Inflammatory macrophage (primary cell): ENCODE measurements around the gene SPAG4.
A peak's percentile ranks its signal among the peaks of the same experiment; 100 is the strongest.

Source experiments
- DNase-seq, 2 donors: peaks; one replicate each; pipeline ENCODE4 v3.0.0-alpha.2; 2020 to 2022

SPAG4 gene

DNA sequence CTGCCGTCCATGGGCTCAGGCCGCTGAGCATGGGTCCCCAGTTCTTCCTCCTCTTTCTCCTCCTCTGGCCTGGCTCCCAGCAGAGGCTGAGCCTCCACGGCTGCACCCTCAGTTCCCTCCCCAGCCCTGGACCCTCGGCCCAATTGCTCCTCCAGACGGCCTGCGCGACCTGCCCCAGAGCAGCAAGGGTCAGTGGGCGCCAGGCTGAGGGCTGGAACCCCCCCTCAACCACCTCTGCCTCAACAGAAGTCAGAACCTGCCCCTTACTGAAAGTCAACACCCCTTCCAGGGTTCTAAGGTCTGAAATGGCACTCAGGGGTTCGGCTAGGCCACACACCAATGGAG, 15.9 kb upstream of the SPAG4 start:
- no peak for DNase-seq

DNA sequence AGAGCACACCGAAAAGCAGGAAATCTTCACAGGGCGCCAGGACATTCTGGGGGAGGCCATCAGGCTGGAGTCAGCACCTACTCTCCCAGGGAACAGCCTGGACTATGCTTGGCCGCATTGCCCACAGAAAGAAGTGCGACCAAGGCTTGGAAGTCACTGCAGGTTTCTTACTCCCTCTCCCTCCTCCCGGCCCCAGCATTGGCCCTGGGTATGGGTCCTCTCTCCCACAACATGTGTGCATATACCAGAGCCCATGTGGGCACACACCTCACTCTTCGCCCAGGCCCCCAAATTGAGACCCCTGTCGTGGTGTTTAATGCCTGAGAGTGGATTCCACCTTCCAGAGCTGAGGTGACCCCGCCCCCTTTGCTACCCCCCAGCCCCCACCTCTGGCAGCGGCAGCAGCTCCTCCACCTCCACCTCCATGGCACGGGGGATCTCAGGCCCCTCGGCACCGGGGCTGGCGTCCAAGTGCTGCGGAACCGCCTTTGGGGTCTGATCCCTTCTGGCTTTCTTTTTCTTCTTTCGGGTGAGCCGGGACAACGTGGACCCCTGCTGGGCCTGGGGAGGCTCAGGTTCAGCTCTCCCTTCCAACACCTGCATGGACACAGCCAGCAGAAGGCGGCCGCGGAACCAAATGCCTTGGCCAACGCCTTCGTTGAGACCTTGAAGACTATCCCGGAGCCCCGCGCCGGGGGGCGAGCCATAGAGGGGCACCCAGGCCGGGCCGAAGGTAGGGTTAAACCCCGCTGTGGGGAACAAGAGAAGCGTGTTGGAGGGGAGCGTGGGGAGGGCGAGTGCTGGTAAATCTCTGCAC, 15.2 kb upstream of the SPAG4 start:
- DNase-seq = no peak

DNA sequence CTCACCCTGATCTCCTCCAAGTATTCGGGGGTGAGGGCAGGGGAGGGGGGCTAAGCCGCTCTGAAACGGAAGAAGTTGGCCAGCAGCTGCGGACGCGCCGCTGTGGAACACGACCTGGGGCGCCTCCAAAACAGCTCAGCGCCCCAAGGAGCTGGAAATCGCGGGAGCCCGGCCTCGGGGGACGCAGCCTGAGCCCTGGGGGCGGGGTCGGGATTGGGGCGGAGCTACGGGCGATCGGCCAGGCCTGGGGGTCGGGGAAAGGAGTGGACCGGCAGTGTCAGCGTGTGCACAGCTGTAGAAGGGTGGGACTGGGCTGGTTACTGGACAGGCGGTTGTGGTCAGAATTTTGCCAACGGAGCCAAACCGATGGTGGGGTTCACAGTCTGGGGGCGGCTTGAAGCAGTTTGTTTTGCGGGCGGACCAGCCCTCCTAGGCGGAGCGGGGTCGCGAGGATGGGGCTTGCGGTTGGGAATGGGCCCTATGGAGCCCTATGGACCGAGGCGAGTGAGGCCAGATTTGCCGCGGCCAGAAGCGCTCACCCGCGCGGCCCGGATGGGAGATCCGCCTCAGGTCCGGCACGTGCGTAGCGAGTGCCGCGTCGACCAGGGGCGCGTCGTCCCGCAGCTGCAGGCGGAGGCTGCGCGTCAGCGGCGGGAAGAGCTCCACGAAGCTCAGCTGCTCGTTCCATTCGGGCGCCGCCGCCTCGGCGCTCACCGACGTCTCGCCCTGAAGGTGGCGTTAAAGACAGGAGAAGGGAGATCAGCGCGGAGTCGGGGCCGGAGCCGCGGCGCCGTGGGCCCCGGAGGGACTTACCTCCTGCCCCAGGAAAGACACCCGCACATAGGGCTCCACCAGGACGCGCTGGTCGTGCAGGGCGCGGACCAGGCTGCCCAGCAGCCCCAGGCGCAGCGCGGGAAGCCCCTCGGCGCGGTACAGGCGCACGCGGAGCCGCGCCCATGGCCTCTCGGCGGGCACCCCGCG, 14.3 kb upstream of the SPAG4 start:
- DNase-seq = peak; percentile 64 to 74

DNA sequence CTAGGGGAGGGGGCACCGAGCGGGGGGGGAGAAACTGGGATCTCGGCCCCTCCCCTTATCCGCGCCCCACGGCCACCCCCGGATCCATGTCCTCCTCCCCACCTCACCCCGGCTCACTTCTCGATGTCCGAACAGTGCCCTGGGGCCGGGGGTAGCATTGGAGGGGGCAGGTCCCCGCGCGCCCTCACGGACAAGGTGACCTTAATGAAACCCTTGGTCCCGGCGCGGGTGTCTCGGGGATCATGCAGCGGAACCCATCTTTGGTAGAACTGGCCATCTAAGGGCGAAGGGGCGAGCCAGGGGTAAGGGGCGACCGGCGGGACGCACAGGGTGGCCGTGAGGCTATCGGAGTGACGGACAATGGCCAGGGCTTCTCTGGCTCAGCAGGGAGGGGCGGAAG, 13.6 kb upstream of the SPAG4 start:
- DNase-seq = no peak

DNA sequence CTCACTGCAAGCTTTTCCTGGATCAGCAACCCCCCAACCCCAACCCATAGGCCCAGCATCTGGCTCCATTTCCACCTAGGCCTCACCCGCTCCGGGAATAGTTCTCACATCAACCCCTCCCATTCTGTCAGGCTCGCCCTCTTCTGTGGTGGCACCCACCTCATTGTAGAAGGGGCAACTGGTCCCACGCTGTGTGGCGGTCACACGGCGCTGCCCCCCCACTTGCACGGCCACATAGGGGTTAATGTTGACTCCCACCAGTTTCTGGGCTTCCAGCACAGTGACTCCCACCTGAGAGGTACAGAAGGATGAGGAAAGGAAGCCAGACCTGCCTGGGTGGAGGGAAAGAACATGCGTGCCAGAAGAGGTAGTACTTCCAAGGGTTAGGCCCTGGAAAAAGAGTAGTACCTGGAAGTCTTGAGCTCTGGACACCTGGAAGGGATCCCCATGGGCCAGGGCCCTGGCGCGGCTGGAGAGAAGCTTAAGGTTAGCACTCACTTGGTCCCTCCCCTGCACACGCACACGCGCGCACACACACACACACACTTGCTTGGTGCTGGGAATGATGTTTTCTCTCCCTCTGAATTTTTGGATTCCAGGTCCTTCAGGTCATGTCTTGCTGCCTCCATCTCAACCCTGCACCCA, 12.7 kb upstream of the SPAG4 start:
- no peak for DNase-seq

DNA sequence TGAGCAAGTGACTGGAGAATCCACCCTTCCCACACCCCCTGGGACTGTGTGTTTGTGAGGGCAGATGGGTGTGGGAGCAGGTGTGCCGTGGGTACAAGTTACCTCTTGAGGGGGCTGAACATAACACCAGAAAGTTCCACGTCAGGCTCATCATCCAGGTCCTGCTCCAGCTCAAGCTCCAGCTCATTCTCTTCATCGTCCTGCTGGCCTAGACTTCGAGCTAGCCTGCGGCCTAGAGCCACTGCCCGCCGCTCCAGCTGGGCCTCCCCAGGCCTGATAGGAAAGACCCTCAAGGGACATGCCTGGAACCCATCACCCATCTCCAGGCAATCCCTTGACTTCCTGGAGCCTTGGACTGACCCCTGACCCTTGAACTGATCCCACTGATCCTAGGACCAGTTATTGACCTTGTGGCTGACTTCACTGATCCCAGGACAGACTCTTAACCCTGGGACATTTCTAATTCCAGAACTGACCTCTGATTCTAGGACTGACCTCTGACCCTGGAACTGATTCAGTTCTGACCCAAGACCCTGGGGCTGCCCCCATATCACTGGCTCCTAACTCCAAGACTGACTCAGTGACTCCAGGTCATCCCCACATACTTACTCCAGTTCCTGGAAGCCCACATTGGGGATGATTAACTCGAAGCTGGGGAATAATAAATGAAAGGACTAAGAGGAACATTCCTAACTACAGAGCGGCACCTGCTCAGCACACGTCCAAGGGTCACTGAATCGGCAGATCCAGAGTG, 11.8 kb upstream of the SPAG4 start:
- DNase-seq = no peak

DNA sequence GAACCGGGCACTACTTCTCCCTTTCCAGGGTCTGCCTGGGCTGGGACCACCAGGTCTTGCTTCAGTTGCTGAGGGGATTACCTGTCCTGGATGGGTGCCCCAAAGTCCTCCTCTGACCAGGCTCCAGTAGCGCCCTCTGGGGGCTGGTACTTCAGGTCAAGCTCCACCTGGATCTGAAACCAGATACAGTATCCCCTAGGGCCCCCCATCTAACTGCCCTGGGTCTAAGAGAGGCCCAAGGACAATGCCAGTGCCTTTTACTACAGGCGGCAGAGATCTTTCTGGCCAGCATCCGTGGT, 11.2 kb upstream of the SPAG4 start:
- DNase-seq = no peak

DNA sequence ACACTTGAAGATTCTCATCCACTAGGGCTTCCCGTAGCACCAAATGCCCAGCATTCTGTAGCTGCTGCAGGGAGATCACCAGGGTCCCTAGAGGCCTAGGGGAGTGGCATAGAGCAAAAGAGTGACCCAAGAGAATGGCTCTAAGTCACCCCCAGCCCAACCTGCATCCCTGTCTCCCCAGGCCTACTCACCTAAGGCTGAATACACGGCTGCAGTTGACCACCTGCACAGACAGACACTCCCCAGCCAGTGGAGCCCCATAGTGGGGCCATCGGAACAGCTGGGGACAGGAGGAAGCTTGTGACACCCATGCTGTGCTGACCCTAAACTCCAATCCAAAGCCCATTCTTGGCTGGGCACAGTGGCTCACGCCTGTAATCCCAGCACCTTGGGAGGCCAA, 9.5 kb upstream of the SPAG4 start:
- no peak for DNase-seq

DNA sequence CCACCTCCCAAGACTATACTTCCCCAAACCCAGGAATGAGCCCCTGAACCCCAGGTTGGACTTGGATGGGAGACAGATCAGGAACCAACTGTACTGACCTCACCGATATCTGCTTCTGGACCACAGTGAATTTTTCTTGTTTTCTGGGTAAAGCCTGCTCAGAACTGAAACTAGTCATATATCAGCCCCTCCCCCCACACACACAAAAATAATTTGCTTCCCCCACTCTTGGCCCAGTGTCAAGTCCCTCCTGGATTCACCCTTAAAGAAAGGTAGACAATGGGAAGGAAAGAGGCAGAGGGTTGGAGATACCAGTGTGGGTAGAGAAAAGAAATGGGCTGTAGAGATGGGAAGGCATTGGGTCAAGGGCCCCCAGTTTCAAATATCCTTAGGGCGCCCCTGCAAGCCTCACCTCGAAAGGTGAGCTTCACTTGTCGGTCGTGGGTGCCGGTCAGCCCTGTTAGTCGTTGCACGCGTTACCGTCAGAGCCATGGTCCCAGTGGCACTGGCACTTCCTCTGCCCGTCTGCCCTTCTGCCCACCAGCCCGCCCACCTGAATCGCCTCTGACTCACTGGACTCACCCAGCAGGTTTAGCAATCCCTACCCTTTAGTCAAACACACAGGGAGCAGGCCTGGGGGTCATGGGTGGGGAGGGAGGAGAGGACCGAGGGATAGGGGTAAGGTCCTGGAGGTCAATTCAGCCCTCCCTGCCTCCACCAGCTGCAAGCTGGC, 8.5 kb upstream of the SPAG4 start:
- DNase-seq = peak; percentile 61 to 85

DNA sequence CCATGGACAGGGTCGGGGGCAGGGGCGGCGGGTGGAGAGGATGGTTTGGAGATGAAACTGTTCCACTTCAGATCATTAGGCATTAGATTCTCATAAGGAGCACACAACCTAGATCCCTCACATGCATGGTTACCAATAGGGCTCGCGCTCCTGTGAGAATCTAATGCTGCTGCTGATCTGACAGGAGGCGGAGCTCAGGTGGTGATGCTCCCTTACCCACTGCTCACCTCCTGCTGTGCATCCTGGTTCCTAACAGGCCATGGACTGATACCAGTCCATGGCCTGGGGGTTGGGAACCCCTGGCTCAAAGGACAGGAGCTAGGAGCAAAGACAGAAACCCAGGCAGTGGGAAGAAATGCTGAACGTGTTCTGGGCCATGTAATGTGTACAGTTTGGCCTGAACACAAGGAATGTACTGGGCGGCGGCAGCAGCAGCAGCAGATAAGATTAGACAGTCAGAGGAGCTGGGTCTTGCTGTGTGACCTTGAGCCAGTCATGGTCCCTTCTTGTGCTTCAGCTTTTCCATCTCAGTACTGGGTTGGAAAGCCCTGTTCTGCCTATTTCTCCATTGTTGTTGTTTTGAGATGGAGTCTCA, 4.7 kb upstream of the SPAG4 start:
- DNase-seq = no peak

DNA sequence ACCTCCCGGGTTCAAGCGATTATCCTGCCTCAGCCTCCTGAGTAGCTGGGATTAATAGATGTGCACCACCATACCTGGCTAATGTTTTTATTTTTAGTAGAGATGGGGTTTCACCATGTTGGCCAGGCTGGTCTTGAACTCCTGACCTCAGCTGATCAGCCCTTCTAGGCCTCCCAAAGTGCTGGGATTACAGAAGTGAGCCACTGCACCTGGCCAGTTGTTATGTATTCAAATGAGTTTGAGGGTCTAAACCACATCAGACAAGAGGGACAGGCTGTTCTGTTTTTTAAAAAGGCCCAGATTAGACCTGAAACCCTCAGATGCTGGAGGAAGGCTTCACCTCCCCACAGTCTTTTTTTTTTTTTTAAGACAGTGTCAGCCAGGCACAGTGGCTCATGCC, 4.1 kb upstream of the SPAG4 start:
- no peak for DNase-seq

DNA sequence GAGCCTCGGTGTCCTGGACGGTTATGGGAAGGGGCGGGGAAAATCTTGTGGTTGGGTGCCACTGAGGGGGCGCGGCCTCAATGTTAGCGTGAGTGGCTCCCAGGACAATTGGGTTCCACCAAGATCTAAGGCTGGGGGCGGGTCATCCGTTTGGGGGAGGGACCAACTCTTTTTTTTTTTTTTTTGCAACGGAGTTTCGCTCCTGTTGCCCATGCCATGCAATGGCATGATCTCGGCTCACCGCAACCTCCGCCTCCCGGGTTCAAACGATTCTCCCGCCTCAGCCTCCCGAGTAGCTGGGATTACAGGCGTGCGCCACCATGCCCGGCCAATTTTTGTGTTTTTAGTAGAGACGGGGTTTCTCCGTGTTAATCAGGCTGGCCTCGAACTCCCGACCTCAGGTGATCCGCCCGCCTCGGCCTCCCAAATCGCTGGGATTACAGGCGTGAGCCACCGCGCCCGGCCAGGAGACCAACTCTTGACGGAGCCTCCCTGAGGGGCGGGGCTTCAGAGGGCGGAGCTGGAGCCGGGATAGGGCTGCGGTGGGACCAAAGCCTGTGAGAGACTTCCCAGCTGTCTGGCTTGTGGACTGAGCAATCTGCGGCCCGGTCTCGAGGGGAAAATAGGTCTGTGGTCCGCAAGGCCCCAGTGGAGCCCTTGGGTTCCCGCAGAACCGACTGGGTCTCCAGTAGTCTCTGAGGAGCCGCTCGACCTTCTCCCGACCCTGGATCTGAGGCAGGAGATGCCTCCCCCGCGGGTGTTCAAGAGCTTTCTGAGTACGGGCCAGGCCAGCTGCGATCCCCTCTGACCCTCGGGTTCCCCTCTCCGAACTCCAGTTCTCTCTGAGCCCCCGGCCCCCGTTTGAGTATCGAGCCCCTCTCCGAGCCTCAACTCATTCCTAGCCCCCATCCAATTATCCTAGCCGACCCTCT, 1.1 kb downstream of the SPAG4 start:
- peak; percentile 68 to 74 for DNase-seq

DNA sequence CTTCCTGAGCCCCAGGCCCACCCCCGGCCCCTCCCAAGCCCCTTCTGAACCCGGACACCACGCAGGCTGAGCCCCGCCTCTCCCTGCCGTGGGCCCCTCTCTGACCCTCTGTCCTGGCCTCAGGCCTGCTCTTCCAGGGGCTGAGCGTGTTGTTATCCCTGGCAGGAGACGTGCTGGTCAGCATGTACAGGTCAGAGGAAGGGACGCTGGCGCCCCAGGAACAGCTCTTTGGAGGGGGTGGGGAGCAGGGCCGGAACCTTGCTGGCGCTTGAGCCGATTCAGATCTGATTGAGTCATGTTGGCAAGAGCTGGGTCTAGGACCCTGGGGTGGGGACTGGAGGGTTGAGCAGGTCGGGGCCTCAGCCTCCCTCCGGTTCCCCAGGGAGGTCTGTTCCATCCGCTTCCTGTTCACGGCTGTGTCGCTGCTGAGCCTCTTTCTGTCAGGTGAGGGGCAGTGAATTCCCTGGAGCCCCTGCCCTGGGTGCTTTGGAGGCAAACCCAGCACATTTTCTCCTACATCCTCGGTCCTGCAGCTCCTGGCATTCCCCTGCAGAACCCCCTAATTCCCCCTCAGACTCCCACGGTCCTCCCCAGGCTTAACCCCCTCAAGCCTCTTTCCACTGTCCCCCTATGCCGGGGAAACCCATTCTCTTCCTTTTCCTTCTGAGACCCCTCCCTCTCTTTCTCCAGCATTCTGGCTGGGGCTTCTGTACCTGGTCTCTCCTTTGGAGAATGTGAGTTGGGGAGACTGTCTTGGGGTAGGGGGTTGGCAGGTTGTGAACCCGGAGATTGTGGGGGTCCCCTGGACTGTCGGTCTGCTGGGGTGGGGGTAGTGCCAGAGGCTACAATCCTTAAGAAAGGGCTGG, 2.0 kb downstream of the SPAG4 start:
- DNase-seq = peak in 1 of 2 donors; percentile 8

DNA sequence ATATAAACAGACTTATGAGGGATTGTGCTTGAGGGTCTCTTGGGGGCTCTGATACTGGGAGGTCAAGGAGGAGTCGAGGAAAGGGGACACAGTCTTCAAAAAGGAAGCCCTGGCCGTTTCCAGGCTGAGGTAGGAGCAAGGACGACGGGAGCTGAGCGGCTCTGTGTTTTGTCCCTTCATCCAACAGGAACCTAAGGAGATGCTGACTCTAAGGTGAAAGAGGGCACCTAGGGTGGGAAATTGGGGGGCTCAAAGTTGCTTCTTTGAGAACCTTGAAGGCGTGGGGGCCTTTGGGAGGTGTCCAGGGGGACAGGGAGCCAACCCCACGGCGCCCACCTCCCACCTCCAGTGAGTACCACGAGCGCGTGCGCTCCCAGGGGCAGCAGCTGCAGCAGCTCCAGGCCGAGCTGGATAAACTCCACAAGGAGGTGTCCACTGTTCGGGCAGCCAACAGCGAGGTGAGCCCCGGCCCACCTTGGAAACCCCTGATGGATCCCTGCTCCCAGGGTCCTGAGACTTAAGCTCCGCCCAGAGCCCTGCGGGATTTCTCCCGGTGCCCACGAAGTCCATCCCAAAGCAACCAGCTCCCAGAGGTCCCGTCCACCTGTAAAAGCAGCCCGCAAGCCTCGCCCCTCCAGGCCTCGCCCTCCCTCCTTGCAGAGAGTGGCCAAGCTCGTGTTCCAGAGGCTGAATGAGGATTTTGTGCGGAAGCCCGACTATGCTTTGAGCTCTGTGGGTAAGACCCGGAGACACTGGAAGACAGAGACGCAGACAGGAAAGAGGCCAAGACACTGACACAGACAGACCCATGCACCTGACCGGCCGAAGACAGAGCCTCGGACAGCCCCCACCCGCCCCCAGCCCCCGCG, 2.9 kb downstream of the SPAG4 start:
- DNase-seq = no peak

DNA sequence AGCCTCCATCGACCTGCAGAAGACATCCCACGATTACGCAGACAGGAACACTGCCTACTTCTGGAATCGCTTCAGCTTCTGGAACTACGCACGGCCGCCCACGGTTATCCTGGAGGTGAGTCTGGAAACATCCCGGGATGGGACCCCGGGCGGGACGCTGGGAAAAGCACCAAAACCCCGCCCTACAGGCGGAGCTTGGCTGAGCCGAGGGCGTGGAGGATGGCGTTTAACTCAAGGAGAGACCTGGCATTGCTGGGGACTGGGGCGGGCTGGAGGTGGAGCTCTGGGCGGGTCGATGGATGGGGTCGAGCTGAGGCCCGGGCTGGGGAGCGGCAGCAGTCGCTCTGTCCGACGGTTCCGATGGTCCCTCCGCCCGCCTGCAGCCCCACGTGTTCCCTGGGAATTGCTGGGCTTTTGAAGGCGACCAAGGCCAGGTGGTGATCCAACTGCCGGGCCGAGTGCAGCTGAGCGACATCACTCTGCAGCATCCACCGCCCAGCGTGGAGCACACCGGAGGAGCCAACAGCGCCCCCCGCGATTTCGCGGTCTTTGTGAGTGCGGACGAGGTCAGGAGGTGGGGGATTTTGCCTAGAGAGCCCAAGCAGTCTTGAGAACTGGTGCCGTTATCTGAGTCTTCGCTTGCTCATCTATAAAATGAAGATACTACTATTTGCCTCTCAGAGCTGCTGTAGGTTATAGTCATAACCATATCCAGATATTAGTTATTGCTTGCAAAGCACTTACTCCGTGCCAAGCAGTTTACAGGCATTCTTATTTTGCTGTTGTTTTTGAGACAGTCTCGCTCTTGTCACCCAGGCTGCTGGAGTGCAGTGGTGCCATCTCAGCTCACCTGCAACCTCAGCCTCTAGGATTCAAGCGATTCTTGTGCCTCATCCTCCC, 3.8 kb downstream of the SPAG4 start:
- peak in 1 of 2 donors; percentile 17 for DNase-seq

DNA sequence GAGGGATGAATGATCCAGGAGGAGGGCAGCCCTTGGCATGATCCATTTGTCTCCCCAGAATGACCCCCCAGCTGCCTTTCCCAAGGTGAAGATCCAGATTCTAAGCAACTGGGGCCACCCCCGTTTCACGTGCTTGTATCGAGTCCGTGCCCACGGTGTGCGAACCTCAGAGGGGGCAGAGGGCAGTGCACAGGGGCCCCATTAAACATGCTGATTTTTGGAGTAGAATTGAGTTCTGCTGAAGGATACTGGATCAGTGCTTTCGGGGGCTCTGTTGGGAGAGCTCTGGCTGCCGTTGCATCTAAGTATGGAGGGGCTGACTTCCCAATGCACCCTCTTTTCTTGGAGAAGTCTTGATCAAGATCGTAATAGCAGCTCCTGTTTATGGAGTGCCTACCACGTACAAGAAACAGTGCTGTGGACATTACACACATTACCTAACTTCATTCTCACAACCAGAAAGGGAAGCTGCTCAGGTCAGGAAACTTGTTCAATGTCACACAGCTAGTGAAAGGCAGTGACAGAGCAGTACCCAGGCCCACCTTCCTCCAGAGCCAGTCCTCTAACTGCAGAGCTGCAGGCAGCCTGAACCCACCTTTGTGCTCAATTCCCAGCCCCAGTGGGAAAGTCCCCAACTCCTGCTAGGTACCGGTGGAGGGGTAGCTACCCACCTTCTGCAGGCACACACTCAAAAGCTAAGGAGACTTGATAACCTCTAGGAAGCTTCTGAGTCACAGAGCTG, 5.4 kb downstream of the SPAG4 start:
- no peak for DNase-seq

DNA sequence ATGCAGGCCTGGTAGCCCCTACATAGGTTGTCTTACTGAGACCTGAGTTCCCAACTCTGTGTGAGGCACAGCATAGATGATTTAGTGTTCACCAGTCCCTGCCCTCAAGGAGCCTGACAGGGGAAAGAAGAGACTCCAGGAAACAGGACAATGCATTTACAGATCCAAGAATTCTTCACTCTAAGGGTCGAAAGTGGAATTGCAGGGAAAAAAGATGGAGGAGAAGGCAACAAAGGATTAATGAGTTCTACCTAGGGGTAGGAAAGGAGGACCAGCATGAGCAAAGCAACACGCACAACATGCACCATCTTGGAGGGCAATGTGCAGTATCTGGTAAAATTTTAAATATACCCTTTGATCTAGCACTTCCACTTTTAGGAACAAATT, 5.9 kb downstream of the SPAG4 start:
- DNase-seq = no peak
